SK-N-SH (cell line): ENCODE results near the gene SYAP1. TPM values are rescaled to one million over a fixed set of nuclear protein-coding genes. Genes with fewer than 3 reads are reported as not detected.

Experiments
- CTCF ChIA-PET: fragments of 300-600, 350-600 bp; formaldehyde crosslinking; extraction: SDS; loops from one replicate; lab custom pipeline; 2021; lab: Yijun Ruan, JAX
- POLR2A ChIA-PET: fragments of 350-600 bp; sonication (Branson Sonifier 250); formaldehyde crosslinking; extraction: SDS; loops from one replicate; lab custom pipeline; 2020; ENCODE audit warnings: antibody characterized with exemption, inconsistent platforms; lab: Yijun Ruan, JAX
- DNase-seq: peaks from one replicate; pipeline ENCODE4 v3.0.0; 2012
- H2AFZ ChIP-seq: fragments of 200-600 bp; sonication (generic); 2 replicates; pipeline ENCODE4 v1.8.1; 2016; ENCODE audit warnings: antibody characterized with exemption, mild to moderate bottlenecking, low read depth
- H3F3A ChIP-seq: fragments of 200-600 bp; sonication (generic); replicated peaks from 2 replicates; pipeline ENCODE3; 2016; ENCODE audit warnings: antibody characterized with exemption, mild to moderate bottlenecking; ENCODE audit not compliant: insufficient read depth
- H3K27ac ChIP-seq, 2 experiments: fragments of 200-500 bp in 1 of 2; fragments of 200-600 bp in 1 of 2; sonication (Bioruptor generic) in 1 of 2; sonication (generic), shearing (Covaris generic) in 1 of 2; 2 replicates each; pipeline versions ENCODE4 v1.5.1 to v1.6.1; 2014 to 2016; ENCODE audit warnings: low read depth in 2 of 2, inconsistent platforms in 1 of 2, low read length in 1 of 2, mild to moderate bottlenecking in 1 of 2, mixed read lengths in 1 of 2
- H3K27me3 ChIP-seq: fragments of 200-600 bp; sonication (generic), shearing (Covaris generic); 2 replicates; pipeline ENCODE4 v1.6.1; 2016; ENCODE audit warnings: mixed run types; ENCODE audit not compliant: insufficient read depth
- H3K36me3 ChIP-seq, 2 experiments: fragments of 200-500 bp in 1 of 2; fragments of 200-600 bp in 1 of 2; sonication (Bioruptor generic) in 1 of 2; sonication (generic) in 1 of 2; replicated peaks in 1 of 2; 2 replicates each; pipeline versions ENCODE3 to v1.5.1; 2014 to 2016; ENCODE audit warnings: low read length in 1 of 2, mild to moderate bottlenecking in 1 of 2; ENCODE audit not compliant: insufficient read depth in 2 of 2, control insufficient read depth in 1 of 2
- H3K4me1 ChIP-seq, 2 experiments: fragments of 200-500 bp in 1 of 2; fragments of 200-600 bp in 1 of 2; sonication (Bioruptor generic) in 1 of 2; sonication (generic), shearing (Covaris generic) in 1 of 2; 2 replicates each; pipeline versions ENCODE4 v1.5.1 to v1.6.1; 2014 to 2016; ENCODE audit warnings: low read depth in 1 of 2, low read length in 1 of 2, mixed run types in 1 of 2; ENCODE audit not compliant: insufficient read depth in 2 of 2, control insufficient read depth in 1 of 2
- H3K4me2 ChIP-seq: fragments of 200-600 bp; sonication (generic), shearing (Covaris generic); 2 replicates; pipeline ENCODE4 v1.6.1; 2017; ENCODE audit warnings: mixed run types
- H3K4me3 ChIP-seq, 2 experiments: fragments of 200-500 bp in 1 of 2; fragments of 200-600 bp in 1 of 2; sonication (Bioruptor generic) in 1 of 2; sonication (generic), shearing (Covaris generic) in 1 of 2; 2 replicates each; pipeline versions ENCODE4 v1.5.1 to v1.8.1; 2014 to 2016; ENCODE audit warnings: low read depth in 2 of 2, inconsistent platforms in 1 of 2, low read length in 1 of 2, mild to moderate bottlenecking in 1 of 2, mixed read lengths in 1 of 2, moderate library complexity in 1 of 2
- H3K79me2 ChIP-seq: fragments of 200-600 bp; sonication (generic); 2 replicates; pipeline ENCODE4 v1.8.1; 2017; ENCODE audit warnings: mild to moderate bottlenecking; ENCODE audit not compliant: insufficient read depth
- H3K9ac ChIP-seq: fragments of 200-600 bp; sonication (generic); 2 replicates; pipeline ENCODE4 v1.6.1; 2017; ENCODE audit warnings: mixed run types
- H3K9me2 ChIP-seq: fragments of 200-600 bp; sonication (generic); 2 replicates; pipeline ENCODE4 v1.6.1; 2017; ENCODE audit warnings: mixed run types
- H3K9me3 ChIP-seq: fragments of 200-600 bp; sonication (generic); 2 replicates; pipeline ENCODE4 v1.6.1; 2017; ENCODE audit warnings: mixed run types, mild to moderate bottlenecking, moderate library complexity
- H4K20me1 ChIP-seq: fragments of 200-600 bp; sonication (generic); 2 replicates; pipeline ENCODE4 v1.6.1; 2017; ENCODE audit warnings: mild to moderate bottlenecking, mixed run types; ENCODE audit not compliant: insufficient read depth
- CTCF ChIP-seq: fragments of 200-600 bp; sonication (generic); IDR thresholded peaks from 2 replicates; pipeline ENCODE4 v1.6.1; 2017; ENCODE audit warnings: antibody characterized with exemption, mild to moderate bottlenecking, moderate library complexity
- FOSL2 ChIP-seq: IDR thresholded peaks from 2 replicates; pipeline ENCODE4 v1.4.0; 2012; ENCODE audit warnings: low read depth, mild to moderate bottlenecking, moderate library complexity, borderline replicate concordance
- FOXJ3 ChIP-seq: sonication (generic); formaldehyde crosslinking; IDR thresholded peaks from 2 replicates; pipeline ENCODE4 v1.5.1; 2020; ENCODE audit warnings: mild to moderate bottlenecking, missing genetic modification reagents
- MEF2A ChIP-seq: IDR thresholded peaks from 2 replicates; pipeline ENCODE4 v1.4.0; 2012; ENCODE audit warnings: low read depth, borderline replicate concordance
- NRF1 ChIP-seq: IDR thresholded peaks from 2 replicates; pipeline ENCODE4 v1.6.1; 2012; ENCODE audit warnings: low read depth, mild to moderate bottlenecking, low read length
- POLR2AphosphoS5 ChIP-seq: IDR thresholded peaks from 2 replicates; pipeline ENCODE4 v1.6.1; 2012; ENCODE audit warnings: low read depth, low read length
- RAD21 ChIP-seq: IDR thresholded peaks from 2 replicates; pipeline ENCODE4 v1.6.1; 2012; ENCODE audit warnings: mild to moderate bottlenecking, low read length
- RCOR1 ChIP-seq: fragments of 150-350 bp; IDR thresholded peaks from 2 replicates; pipeline ENCODE4 v1.6.1; 2017; ENCODE audit warnings: antibody characterized with exemption, low read length
- RFX5 ChIP-seq: IDR thresholded peaks from 2 replicates; pipeline ENCODE4 v1.6.1; 2012; ENCODE audit warnings: mild to moderate bottlenecking, improper control_type of control experiment, low read length
- RXRA ChIP-seq: IDR thresholded peaks from 2 replicates; pipeline ENCODE4 v1.4.0; 2012; ENCODE audit warnings: low read depth, mild to moderate bottlenecking, borderline replicate concordance
- SIN3A ChIP-seq: IDR thresholded peaks from 2 replicates; pipeline ENCODE4 v1.6.1; 2012; ENCODE audit warnings: low read depth, mild to moderate bottlenecking, low read length, moderate library complexity, borderline replicate concordance
- SMC3 ChIP-seq: IDR thresholded peaks from 2 replicates; pipeline ENCODE4 v1.6.1; 2012; ENCODE audit warnings: low read depth, low read length, improper control_type of control experiment
- TAF1 ChIP-seq: IDR thresholded peaks from 2 replicates; pipeline ENCODE4 v1.6.1; 2012; ENCODE audit warnings: low read depth, mild to moderate bottlenecking, low read length, moderate library complexity, borderline replicate concordance
- TCF12 ChIP-seq: IDR thresholded peaks from 2 replicates; pipeline ENCODE4 v1.4.0; 2012
- USF2 ChIP-seq: fragments of 150-350 bp; IDR thresholded peaks from 2 replicates; pipeline ENCODE4 v1.6.1; 2017; ENCODE audit warnings: antibody characterized with exemption, low read length, low read depth, borderline replicate concordance
- ZBTB33 ChIP-seq: IDR thresholded peaks from 2 replicates; pipeline ENCODE4 v1.4.0; 2012; ENCODE audit warnings: low read depth, borderline replicate concordance
- WGBS: methylation state at CpG from one replicate; pipeline ENCODE4 v1.1.6; 2017; ENCODE audit warnings: low lambda C conversion rate; 5-methylcytosine and 5-hydroxymethylcytosine counted together
- polyA plus RNA-seq, 3 experiments: library from polyadenylated mRNA; depleted of rRNA; stranded (reverse); fragments of >200 nt; gene quantifications; 2 replicates each; pipeline ENCODE4 v1.2.3, GENCODE V29; 2012
- TF ChIP-seq, protein P1 (sequence below): IDR thresholded peaks from 2 replicates; pipeline ENCODE4 v1.4.0; 2012; ENCODE audit warnings: low read depth, borderline replicate concordance

SYAP1 gene
- polyA plus RNA-seq, 1 of the 3 experiments (the other 2 are of a cell fraction): 11.9 TPM

DNA sequence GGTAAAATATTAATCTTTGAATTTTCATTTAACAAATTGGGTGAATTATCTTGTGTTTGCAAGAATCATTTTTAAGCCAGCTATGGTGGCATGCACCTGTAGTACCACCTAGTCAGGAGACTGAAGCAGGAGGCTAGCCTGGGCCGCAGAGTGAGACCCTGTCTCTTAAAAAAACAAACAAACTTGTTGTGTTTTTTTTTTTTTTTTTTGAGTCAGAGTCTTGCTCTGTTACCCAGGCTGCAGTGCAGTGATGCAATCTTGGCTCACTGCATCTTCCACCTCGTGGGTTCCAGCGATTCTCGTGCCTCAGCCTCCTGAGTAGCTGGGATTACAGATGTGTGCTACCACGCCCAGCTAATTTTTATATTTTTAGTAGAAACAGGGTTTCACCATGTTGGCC is 69.1 kb downstream of the SYAP1 start:
- ChIA-PET CTCF (interaction anchor here (1.0 to 1.1 kb wide), 2 partner anchors 37 to 38 kb away, joined by 3 to 6 read pairs; no protein-coding TSS in a partner anchor), POLR2A (interaction anchor here (0.6 kb wide), 1 partner anchor 18 kb away, joined by 3 read pairs; no protein-coding TSS in a partner anchor)
- Histone ChIP-seq H3K9me2 (no peaks in the 10 kb centered on the region), H3K4me1 (peaks cover 3 to 6% of the 10 kb centered on the region in 2 experiments; a peak in 2 of 4 replicates), H3K27ac (no peak overlapping the region), H3K9ac (no peak overlapping the region), H3K9me3 (no peaks in the 10 kb centered on the region), H3K27me3 (no peaks in the 10 kb centered on the region), H3F3A (no peaks in the 10 kb centered on the region), H2AFZ (no peak overlapping the region), H3K4me2 (no peak overlapping the region), H3K79me2 (peaks cover 59% of the 10 kb centered on the region), H3K36me3 (peaks cover 7 to 10% of the 10 kb centered on the region in 2 experiments), H3K4me3 (no peak overlapping the region), H4K20me1 (no peaks in the 10 kb centered on the region)
- DNase-seq: no peak
- TF ChIP-seq SIN3A (no peak), POLR2AphosphoS5 (no peak), RAD21 (no peak), TAF1 (no peak), SMC3 (no peak), RXRA (no peak), ZBTB33 (no peak), RFX5 (no peak), MEF2A (no peak), FOSL2 (no peak), CTCF (no peak), NRF1 (no peak), USF2 (no peak), RCOR1 (no peak), FOXJ3 (CRISPR knock-in tag) (no peak), TCF12 (no peak)
- TF ChIP-seq, protein P1, sequence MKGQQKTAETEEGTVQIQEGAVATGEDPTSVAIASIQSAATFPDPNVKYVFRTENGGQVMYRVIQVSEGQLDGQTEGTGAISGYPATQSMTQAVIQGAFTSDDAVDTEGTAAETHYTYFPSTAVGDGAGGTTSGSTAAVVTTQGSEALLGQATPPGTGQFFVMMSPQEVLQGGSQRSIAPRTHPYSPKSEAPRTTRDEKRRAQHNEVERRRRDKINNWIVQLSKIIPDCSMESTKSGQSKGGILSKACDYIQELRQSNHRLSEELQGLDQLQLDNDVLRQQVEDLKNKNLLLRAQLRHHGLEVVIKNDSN: no peak
- 76% methylated on average over 5 of the region's 5 CpGs for WGBS
